ENCODE measurements around the gene LEP.

DNA sequence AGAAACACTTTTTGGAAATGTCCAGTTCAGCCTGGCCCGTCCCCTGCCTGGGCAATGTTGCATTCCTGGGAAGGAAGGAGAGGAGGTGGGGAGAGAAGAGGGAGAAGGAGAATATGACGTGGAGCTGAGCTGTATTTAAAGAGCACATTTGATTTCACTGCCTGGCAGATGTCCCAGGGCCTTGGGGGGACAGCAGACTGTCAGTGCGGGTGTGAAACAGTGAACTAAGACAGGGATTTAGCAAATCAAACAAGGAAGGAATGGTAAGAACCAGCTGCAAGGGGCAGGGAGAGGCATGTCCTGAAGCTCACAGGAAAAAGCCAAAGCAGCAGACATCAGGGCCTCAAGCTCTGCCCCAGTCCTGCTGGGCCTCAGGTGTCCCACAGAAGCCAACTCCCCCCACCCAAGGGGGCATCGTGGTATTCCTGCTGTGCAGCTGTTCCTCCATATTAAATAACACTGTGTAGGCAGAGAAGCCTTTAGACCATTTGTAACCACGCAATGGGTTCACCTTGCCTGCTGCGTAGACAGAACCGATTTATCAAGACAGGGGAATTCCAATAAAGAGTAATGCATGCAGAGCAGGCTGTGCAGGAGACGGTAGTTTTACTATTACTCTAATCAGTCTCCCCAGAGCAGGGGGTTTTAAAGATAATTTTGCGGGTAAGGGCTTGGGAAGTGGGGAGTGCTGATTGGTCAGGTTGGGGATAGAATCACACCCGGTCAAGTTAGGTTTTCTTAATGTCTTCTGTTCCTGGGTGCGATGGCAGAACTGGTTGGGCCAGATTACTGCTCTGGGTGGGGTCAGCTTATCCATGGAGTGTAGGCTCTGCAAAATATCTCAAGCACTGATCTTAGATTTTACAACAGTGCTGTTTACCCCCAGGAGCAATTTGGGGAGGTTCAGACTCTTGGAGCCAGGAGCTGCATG is 18.3 kb downstream of the LEP start:
- TF ChIP-seq CTCF (conservative IDR thresholded peaks at IDR 0.05; ENCODE audit: low read length) (no peak), EZH2phosphoT487 (IDR thresholded peaks at IDR 0.05; ENCODE audit: borderline replicate concordance, low read depth, low read length) (no peak)

All from OCI-LY7 (cell line).